Measurements from ENCODE around the gene AHI1.

GRCh38 chr6:135383301-135383700 is 114.2 kb downstream of the AHI1 start:
- TF ChIP-seq, protein P1, sequence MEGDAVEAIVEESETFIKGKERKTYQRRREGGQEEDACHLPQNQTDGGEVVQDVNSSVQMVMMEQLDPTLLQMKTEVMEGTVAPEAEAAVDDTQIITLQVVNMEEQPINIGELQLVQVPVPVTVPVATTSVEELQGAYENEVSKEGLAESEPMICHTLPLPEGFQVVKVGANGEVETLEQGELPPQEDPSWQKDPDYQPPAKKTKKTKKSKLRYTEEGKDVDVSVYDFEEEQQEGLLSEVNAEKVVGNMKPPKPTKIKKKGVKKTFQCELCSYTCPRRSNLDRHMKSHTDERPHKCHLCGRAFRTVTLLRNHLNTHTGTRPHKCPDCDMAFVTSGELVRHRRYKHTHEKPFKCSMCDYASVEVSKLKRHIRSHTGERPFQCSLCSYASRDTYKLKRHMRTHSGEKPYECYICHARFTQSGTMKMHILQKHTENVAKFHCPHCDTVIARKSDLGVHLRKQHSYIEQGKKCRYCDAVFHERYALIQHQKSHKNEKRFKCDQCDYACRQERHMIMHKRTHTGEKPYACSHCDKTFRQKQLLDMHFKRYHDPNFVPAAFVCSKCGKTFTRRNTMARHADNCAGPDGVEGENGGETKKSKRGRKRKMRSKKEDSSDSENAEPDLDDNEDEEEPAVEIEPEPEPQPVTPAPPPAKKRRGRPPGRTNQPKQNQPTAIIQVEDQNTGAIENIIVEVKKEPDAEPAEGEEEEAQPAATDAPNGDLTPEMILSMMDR (IDR thresholded peaks at IDR 0.05) = no peak
- no peak for TF ChIP-seq EZH2 (IDR thresholded peaks at IDR 0.05; ENCODE audit: borderline replicate concordance, insufficient read depth, low read depth, low read length, poor library complexity, severe bottlenecking)

All from B cell (primary cell).